Panc1 (cell line): ENCODE data around the gene CNIH2. TPM values are rescaled to one million over a fixed set of nuclear protein-coding genes. Genes with fewer than 3 reads are reported as not detected.

Experiments
- ATAC-seq: fragments of 200-7000 bp; cut with Tn5 transposase; 2 replicates; pipeline ENCODE4 v1.9.1; 2020; ENCODE audit warnings: mild to moderate bottlenecking, moderate library complexity
- BruUV-seq: library from RNA; stranded (reverse); fragments of 400-500 nt; replicated peaks from 2 replicates; lab custom pipeline; 2021; lab: Mats Ljungman, UMichigan
- CTCF ChIA-PET: fragments of 300-600 bp; sonication (Branson Sonifier 250); formaldehyde crosslinking; loops from one replicate; lab custom pipeline; 2022; ENCODE audit warnings: antibody characterized with exemption; lab: Charles Lee
- POLR2A ChIA-PET: fragments of 300-600 bp; sonication (Branson Sonifier 250); formaldehyde crosslinking; loops from one replicate; lab custom pipeline; 2022; ENCODE audit warnings: antibody characterized with exemption; lab: Charles Lee
- DNase-seq: peaks from one replicate; pipeline ENCODE4 v3.0.0-alpha.2; 2010; ENCODE audit warnings: low read depth, low spot score
- H3K27ac ChIP-seq: 2 replicates; pipeline ENCODE4 v1.5.1; 2011; ENCODE audit warnings: mild to moderate bottlenecking, low read length, inconsistent platforms
- H3K27me3 ChIP-seq: fragments of 200-500 bp; sonication (Bioruptor generic); 2 replicates; pipeline ENCODE4 v1.6.0; 2014; ENCODE audit warnings: low read length, inconsistent platforms; ENCODE audit not compliant: control insufficient read depth, insufficient read depth
- H3K36me3 ChIP-seq: fragments of 200-500 bp; sonication (Bioruptor generic); 2 replicates; pipeline ENCODE4 v1.5.1; 2014; ENCODE audit warnings: inconsistent platforms, mild to moderate bottlenecking, low read length, moderate library complexity; ENCODE audit not compliant: control insufficient read depth, insufficient read depth
- H3K4me1 ChIP-seq: 2 replicates; pipeline ENCODE4 v1.5.1; 2011; ENCODE audit warnings: inconsistent platforms, mild to moderate bottlenecking, low read length, moderate library complexity; ENCODE audit not compliant: control insufficient read depth, insufficient read depth
- H3K4me3 ChIP-seq, 2 experiments: 2 replicates each; pipeline ENCODE4 v1.5.1; 2011 to 2012; ENCODE audit warnings: low read depth in 2 of 2, low read length in 2 of 2, mild to moderate bottlenecking in 2 of 2, inconsistent platforms in 1 of 2, moderate library complexity in 1 of 2
- H3K9me3 ChIP-seq: fragments of 200-500 bp; sonication (Bioruptor generic); 2 replicates; pipeline ENCODE4 v1.5.1; 2014; ENCODE audit warnings: low read depth, mild to moderate bottlenecking, inconsistent platforms, low read length, moderate library complexity; ENCODE audit not compliant: control insufficient read depth, insufficient read depth
- POLR2AphosphoS5 ChIP-seq: IDR thresholded peaks from 2 replicates; pipeline ENCODE4 v1.6.1; 2012; ENCODE audit warnings: mild to moderate bottlenecking, low read depth, low read length, moderate library complexity
- REST ChIP-seq, 2 experiments: IDR thresholded peaks; 2 replicates each; pipeline ENCODE4 v1.6.1; 2011 to 2012; ENCODE audit warnings: low read depth in 2 of 2, control low read depth in 1 of 2, low read length in 1 of 2, mild to moderate bottlenecking in 1 of 2, moderate library complexity in 1 of 2; ENCODE audit not compliant: insufficient read depth in 1 of 2
- SIN3A ChIP-seq: IDR thresholded peaks from 2 replicates; pipeline ENCODE4 v1.6.1; 2012; ENCODE audit warnings: low read depth, mild to moderate bottlenecking, low read length, moderate library complexity, borderline replicate concordance; ENCODE audit not compliant: insufficient read depth
- TCF7L2 ChIP-seq: IDR thresholded peaks from 2 replicates; pipeline ENCODE4 v1.6.1; 2011; ENCODE audit warnings: mild to moderate bottlenecking, low read depth, low read length, inconsistent platforms
- in situ Hi-C: cut with HindIII; loops from 2 replicates; pipeline ENCODE4 v1.10.0; 2016; ENCODE audit warnings: low sequenced_read_pairs, low pct_unique_long_range_greater_than_20kb
- intact Hi-C: fragments of 100-400 bp; cut with micrococcal nuclease; formaldehyde crosslinking; loops from one replicate; pipeline ENCODE4 v1.10.0; 2022; ENCODE audit not compliant: unreplicated experiment
- total RNA-seq: library from RNA; stranded (reverse); gene quantifications from one replicate; pipeline ENCODE4 v1.2.1, GENCODE V29; 2021; ENCODE audit not compliant: unreplicated experiment
- TF ChIP-seq, protein P1 (sequence below): fragments of 450-650 bp; IDR thresholded peaks from 2 replicates; pipeline ENCODE4 v1.5.1; 2017; ENCODE audit warnings: mild to moderate bottlenecking

Gene CNIH2
- total RNA-seq, 1 experiment from 2014 or later = 9.3 TPM

DNA sequence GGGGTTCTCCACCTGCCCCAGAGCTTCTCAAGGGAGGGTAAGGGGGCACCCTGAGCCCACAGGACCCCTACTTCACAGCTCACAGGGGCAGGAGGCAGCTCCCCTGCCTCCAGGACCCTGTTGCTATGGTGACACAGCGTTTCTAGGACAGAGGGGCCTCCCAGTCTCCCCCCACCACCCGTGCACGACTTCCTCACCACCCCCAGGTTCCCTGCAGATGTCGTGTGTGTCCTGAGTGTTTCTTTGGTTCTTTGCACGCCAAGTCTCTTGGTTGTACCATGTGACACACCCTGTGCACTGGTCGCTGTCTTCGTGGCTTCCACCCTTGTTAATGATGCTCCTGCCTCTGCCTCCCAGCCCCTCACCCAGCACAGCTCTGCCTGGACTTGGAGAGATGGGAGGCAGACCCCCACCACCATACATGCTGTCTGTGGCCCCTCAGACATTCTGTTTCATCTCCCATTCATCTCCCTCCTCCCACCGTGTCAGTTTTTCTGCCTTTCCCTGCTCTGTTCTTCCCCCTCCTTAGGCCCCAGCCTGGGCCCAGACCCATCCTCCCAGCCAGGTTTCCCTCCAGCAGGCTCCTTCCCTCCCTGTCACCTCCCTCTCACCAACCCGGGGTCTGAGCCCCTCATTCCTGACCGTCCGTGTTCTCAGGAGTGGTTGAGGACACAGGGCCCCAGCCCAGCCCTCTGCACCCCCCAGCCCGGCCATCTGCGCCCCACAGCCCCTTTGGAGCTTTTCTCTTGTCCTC, 34.0 kb upstream of the CNIH2 start:
- intact Hi-C loops = no loop called here
- BruUV-seq = TSS peak; percentile 65
- ATAC-seq = no peak
- Histone ChIP-seq H3K4me1 (no peaks in the 10 kb centered on the region), H3K27ac (no peak overlapping the region), H3K36me3 (no peaks in the 10 kb centered on the region; the same call in 1 of the 2 replicates), H3K9me3 (no peaks in the 10 kb centered on the region), H3K27me3 (no peaks in the 10 kb centered on the region), H3K4me3 (no peak overlapping the region)
- ChIA-PET POLR2A (no interaction called here), CTCF (no interaction called here)
- TF ChIP-seq SIN3A = no peak
- no peak for TF ChIP-seq TCF7L2
- TF ChIP-seq REST (IDR thresholded peaks at IDR 0.05; ENCODE audit: insufficient read depth in 1 of 2, low read depth in 2 of 2, low read length in 1 of 2) = no peak
- TF ChIP-seq POLR2AphosphoS5 = no peak
- TF ChIP-seq, protein P1, sequence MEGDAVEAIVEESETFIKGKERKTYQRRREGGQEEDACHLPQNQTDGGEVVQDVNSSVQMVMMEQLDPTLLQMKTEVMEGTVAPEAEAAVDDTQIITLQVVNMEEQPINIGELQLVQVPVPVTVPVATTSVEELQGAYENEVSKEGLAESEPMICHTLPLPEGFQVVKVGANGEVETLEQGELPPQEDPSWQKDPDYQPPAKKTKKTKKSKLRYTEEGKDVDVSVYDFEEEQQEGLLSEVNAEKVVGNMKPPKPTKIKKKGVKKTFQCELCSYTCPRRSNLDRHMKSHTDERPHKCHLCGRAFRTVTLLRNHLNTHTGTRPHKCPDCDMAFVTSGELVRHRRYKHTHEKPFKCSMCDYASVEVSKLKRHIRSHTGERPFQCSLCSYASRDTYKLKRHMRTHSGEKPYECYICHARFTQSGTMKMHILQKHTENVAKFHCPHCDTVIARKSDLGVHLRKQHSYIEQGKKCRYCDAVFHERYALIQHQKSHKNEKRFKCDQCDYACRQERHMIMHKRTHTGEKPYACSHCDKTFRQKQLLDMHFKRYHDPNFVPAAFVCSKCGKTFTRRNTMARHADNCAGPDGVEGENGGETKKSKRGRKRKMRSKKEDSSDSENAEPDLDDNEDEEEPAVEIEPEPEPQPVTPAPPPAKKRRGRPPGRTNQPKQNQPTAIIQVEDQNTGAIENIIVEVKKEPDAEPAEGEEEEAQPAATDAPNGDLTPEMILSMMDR = no peak
- in situ Hi-C loops = no loop called here
- DNase-seq = no peak

- BruUV-seq = no TSS peak
- in situ Hi-C loops = no loop called here
- TF ChIP-seq, protein P1 = no peak
- TF ChIP-seq TCF7L2 = no peak
- TF ChIP-seq REST (IDR thresholded peaks at IDR 0.05; ENCODE audit: insufficient read depth in 1 of 2, low read depth in 2 of 2, low read length in 1 of 2) = no peak
- no peak for TF ChIP-seq POLR2AphosphoS5
- no peak for TF ChIP-seq SIN3A
- POLR2A ChIA-PET = interaction anchor here (0.7 kb wide), 2 partner anchors 42 to 89 kb away, joined by 4 to 7 read pairs; no protein-coding TSS in a partner anchor
- Histone ChIP-seq H3K27ac (no peak overlapping the region), H3K9me3 (no peaks in the 10 kb centered on the region), H3K36me3 (no peaks in the 10 kb centered on the region), H3K4me3 (no peak overlapping the region), H3K27me3 (no peaks in the 10 kb centered on the region), H3K4me1 (no peaks in the 10 kb centered on the region)
- ATAC-seq = no peak
- intact Hi-C loops = no loop called here
- no peak for DNase-seq
- CTCF ChIA-PET = no interaction called here
Observed at GRCh38 chr11:66247295-66247694, 30.7 kb upstream of the CNIH2 start.
